ENCODE data around the gene SRPX. TPM values are rescaled to one million over a fixed set of nuclear protein-coding genes. Genes with fewer than 3 reads are reported as not detected.

The SRPX gene
- polyA plus RNA-seq, 1 of the 3 experiments (the other 2 are of a cell fraction), result 124 TPM

GRCh38 chrX:38172596-38172995, 48.1 kb downstream of the SRPX start:
- Histone ChIP-seq H3K4me1 (ENCODE audit: control insufficient read depth in 1 of 2, insufficient read depth in 2 of 2, low read depth in 1 of 2, low read length in 1 of 2) (no peaks in the 10 kb centered on the region), H3K79me2 (ENCODE audit: insufficient read depth) (no peaks in the 10 kb centered on the region), H3K9me2 (no peaks in the 10 kb centered on the region), H2AFZ (ENCODE audit: low read depth) (no peak overlapping the region), H3F3A (replicated peaks; ENCODE audit: insufficient read depth) (no peaks in the 10 kb centered on the region), H3K36me3 (replicated peaks in 1 of 2; ENCODE audit: control insufficient read depth in 1 of 2, insufficient read depth in 2 of 2, low read length in 1 of 2) (no peaks in the 10 kb centered on the region), H3K4me2 (no peak overlapping the region), H4K20me1 (ENCODE audit: insufficient read depth) (no peaks in the 10 kb centered on the region), H3K9ac (no peak overlapping the region), H3K27me3 (ENCODE audit: insufficient read depth) (no peaks in the 10 kb centered on the region), H3K4me3 (ENCODE audit: low read depth in 2 of 2, low read length in 1 of 2) (no peak overlapping the region), H3K9me3 (no peaks in the 10 kb centered on the region), H3K27ac (ENCODE audit: low read depth in 2 of 2, low read length in 1 of 2) (no peak overlapping the region)
- 15% methylated on average over 3 of the region's 3 CpGs for WGBS (ENCODE audit: low lambda C conversion rate)
- DNase-seq, result no peak
- POLR2A ChIA-PET, result no interaction called here
- CTCF ChIA-PET, result interaction anchor here (1.8 to 4.4 kb wide), 3 partner anchors 19 to 427 kb away, joined by 5 to 22 read pairs (median 8); no protein-coding TSS in a partner anchor
- no peak for TF ChIP-seq RCOR1 (IDR thresholded peaks at IDR 0.05; ENCODE audit: low read length)
- TF ChIP-seq GATA2 (CRISPR knock-in tag; IDR thresholded peaks at IDR 0.05), result no peak
- no peak for TF ChIP-seq ZBTB33 (IDR thresholded peaks at IDR 0.05; ENCODE audit: borderline replicate concordance, low read depth)
- no peak for TF ChIP-seq CHD2 (IDR thresholded peaks at IDR 0.05; ENCODE audit: low read length, partially characterized antibody)
- no peak for TF ChIP-seq PBX3 (IDR thresholded peaks at IDR 0.05)
- no peak for TF ChIP-seq RFX5 (IDR thresholded peaks at IDR 0.05; ENCODE audit: low read length)
- no peak for TF ChIP-seq RXRA (IDR thresholded peaks at IDR 0.05; ENCODE audit: borderline replicate concordance, low read depth)
- TF ChIP-seq SIN3A (IDR thresholded peaks at IDR 0.05; ENCODE audit: borderline replicate concordance, low read depth, low read length), result no peak
- TF ChIP-seq REST (IDR thresholded peaks at IDR 0.05; ENCODE audit: low read depth, low read length), result no peak
- no peak for TF ChIP-seq MEF2A (IDR thresholded peaks at IDR 0.05; ENCODE audit: borderline replicate concordance, low read depth)
- no peak for TF ChIP-seq YY1 (IDR thresholded peaks at IDR 0.05; ENCODE audit: low read depth)
- no peak for TF ChIP-seq USF1 (IDR thresholded peaks at IDR 0.05; ENCODE audit: borderline replicate concordance, low read depth)
- no peak for TF ChIP-seq TEAD4 (IDR thresholded peaks at IDR 0.05; ENCODE audit: borderline replicate concordance, insufficient read depth)
- TF ChIP-seq FOSL2 (IDR thresholded peaks at IDR 0.05; ENCODE audit: borderline replicate concordance, low read depth), result no peak
- TF ChIP-seq IRF3 (IDR thresholded peaks at IDR 0.05; ENCODE audit: low read depth, low read length), result no peak
- no peak for TF ChIP-seq POLR2AphosphoS5 (IDR thresholded peaks at IDR 0.05; ENCODE audit: low read depth, low read length)
- no peak for TF ChIP-seq TCF12 (IDR thresholded peaks at IDR 0.05)
- TF ChIP-seq USF2 (IDR thresholded peaks at IDR 0.05; ENCODE audit: borderline replicate concordance, low read depth, low read length), result no peak
- TF ChIP-seq TAF1 (IDR thresholded peaks at IDR 0.05; ENCODE audit: borderline replicate concordance, low read depth, low read length), result no peak
